HG03196 (cell line): ENCODE results near the gene RFFL.
A peak's percentile ranks its signal among the peaks of the same experiment; 100 is the strongest.
"Not testable (repeated sequence)": the region's sequence is repeated elsewhere in the genome, so short reads cannot be mapped to it uniquely, and the experiment has no call there.

ENCODE experiments used
- ATAC-seq: cut with Tn5 transposase; IDR thresholded peaks from one replicate; pipeline ENCODE4 v1.9.1; 2021; ENCODE audit not compliant: unreplicated experiment

Gene RFFL, protein sequence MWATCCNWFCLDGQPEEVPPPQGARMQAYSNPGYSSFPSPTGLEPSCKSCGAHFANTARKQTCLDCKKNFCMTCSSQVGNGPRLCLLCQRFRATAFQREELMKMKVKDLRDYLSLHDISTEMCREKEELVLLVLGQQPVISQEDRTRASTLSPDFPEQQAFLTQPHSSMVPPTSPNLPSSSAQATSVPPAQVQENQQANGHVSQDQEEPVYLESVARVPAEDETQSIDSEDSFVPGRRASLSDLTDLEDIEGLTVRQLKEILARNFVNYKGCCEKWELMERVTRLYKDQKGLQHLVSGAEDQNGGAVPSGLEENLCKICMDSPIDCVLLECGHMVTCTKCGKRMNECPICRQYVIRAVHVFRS

DNA sequence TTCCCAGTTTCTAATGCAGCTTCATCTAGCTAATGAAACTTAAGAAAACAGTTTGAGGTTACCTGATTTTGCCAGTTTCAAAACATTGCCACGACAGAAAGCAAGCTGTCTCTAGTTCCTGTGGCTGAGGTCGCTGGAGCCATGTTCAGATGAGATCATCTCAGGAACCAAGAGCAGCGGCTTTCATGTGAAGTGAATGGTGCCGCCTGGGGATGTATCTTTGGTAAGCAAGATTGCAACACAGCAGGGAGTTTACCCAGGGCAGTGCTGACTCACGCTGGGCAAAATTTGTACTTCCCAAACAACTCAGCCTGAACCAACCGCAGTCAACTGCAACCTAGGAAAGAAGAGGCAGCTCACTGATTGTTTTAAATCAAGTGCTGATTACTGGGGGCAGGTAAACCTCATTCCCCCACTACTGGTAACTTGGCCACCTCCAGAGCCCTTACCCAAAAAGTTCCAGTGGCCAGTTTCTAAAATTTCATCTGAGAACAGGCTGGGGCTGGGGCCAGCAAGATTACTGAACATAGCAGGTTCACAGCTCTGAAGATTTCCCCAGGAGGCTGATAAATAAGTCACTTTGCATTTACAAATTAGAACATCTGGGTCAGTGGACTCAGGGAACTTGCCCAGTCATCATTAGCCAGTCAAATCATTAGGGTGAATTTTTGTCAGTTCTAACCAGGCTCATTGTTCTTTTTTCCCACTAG is at the start of gene RFFL:
TSS of gene RFFL (minus strand) at position 194 of the 710 bp plus-strand sequence. CDS start 37,154 bp downstream, outside the sequence.
- ATAC-seq, result peak; percentile 95

DNA sequence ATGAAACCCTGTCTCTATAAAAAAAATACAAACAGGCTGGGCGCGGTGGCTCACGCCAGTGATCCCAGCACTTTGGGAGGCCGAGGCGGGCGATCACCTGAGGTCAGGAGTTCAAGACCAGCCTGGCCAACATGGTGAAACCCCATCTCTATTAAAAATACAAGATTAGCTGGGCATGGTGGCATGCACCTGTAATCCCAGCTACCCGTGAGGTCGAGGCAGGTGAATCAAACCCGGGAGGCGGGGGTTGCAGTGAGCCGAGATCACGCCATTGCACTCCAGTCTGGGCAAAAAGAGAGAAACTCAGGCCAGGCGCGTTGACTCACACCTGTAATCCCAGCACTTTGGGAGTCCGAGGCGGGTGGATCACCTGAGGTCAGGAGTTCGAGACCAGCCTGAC is 47.3 kb upstream of the RFFL start:
- ATAC-seq, result not testable (repeated sequence)

DNA sequence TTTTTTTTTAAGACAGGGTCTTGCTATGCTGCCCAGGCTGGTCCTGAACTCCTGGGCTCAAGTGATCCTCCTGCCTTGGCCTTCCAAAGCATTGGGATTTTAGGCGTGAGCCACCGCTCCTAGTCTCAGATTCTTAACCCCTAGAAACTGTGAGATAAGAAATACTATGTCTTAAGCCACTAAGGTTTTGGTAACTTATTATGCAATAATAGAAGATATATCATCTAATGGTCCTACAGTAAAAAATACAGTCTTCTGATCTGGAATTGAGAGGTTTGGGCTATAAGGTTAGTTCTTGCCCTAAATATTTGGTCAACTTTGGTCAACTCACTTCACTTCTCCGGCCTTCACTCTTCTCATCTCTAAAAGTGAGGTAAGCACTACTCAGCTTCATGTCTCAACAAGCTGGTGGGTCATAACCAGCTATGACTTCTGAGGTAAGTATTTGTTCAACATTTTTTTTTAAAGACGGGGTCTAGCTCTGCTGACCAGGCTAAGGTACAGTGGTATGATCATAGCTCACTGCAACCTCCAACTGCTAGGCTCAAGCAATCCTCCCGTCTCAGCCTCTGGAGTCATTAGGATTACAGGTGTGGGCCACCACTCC is 41.4 kb upstream of the RFFL start:
- ATAC-seq, result no peak

DNA sequence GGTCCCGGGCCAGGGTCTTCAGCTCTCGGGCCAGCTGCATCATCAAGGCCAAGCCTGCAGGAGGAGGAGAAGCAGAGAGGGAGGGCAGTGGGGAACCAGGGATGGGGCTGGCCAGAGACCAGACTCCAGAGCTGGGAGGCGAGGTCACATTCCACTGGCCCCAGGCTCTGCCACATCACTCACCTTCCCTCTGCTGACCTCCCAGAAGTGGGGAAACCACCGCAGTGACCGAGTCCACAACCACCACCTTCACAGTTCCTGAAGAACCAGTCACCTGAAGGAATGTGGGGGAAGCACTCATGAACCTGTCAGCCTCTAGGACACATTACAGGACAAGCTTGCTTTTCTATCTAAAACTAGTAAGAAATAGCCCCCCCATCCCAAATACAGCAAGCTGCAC is 39.8 kb upstream of the RFFL start:
- ATAC-seq, result no peak

DNA sequence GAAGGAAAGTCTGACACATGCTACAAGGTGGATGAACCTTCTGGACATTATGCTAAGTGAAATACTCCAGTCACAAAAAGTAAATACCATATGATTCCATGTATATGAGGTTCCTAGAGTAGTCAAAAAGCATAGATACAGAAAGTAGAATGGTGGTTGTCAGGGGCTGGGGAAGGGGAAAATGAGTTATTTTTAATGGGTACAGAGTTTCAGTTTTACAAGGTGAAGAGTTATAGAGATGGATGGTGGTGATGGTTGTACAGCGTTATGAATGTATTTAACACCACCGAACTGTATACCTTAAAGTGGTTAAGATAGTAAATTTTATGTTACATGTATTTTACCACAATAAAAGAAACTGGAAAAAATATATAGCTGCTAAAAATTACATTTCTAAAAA is 38.2 kb upstream of the RFFL start:
- ATAC-seq, result no peak

DNA sequence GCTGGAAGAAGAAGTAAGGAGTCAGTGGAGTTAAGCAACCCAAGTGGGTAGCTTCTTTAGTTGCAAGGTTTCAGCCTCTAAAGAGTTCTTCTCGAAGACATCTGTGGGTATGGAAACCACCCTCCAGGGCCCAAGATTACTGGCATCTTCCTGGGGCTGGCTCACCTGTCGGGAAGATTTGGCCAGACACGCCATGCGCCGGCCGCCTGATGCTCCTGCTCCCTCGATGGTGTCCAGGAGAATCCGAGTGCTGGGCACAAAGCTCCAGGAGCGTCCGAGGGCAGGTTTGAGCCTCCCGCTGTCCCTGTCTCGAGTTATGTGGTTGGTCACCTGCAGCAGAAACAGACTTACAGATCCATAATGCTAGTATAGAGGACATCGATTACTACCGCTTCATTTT is 37.5 kb upstream of the RFFL start:
- ATAC-seq, result no peak

DNA sequence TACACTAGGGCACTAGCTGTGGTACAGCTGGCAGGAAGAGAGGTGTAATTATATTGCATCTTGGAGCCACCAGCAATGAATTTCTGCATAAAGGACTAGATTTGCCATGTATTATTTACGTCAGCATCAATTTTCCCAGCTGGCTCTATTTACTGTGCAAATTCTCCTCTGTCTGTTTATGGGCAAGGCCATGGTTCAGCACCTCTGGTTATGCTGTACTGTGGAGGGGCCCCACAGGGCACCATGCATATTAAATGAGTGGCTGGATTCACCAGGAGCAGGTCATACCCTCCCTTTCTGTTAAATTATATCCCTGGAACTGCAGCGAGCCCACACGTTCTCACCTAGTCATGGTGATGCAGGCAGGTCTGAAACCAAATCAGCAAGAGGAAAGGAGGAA is 36.4 kb upstream of the RFFL start:
- no peak for ATAC-seq

DNA sequence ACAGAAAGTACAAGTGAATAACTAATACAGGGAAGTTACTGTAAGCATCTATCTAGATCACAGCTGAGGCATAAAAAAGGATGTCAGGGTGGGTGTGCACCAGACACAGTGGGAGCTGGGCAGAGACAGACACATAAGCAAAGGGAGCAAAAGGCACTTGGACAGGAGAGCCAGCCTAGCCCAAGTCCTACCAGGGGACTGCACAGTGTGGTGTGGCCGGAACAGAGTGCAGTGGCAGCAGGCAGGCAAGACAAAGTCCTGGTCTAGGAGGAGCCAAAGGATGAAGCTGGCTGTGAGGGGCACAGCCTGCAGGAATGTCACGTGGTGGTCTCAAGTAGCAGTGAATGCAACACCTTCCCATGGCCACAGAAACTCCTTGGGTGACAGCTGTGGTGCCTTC is 34.3 kb upstream of the RFFL start:
- ATAC-seq, result no peak

DNA sequence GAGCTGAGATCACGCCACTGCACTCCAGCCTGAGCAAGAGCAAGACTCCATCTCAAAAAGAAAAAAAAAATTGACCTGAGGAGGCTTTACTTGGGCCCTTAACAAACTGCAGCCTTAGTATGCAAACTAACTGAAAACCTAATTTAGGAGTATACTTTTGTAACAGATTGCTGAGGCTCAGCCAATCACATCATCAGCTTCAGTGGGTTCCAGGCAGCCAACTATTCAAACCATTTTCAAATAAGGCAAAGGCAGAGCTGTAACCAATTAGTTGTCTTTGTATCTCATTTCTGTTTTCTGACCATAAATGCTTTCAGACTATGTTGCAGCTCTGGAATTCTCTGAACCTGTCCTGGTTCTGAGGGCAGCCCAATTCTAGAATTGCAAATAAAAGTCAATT is 32.2 kb upstream of the RFFL start:
- no peak for ATAC-seq

DNA sequence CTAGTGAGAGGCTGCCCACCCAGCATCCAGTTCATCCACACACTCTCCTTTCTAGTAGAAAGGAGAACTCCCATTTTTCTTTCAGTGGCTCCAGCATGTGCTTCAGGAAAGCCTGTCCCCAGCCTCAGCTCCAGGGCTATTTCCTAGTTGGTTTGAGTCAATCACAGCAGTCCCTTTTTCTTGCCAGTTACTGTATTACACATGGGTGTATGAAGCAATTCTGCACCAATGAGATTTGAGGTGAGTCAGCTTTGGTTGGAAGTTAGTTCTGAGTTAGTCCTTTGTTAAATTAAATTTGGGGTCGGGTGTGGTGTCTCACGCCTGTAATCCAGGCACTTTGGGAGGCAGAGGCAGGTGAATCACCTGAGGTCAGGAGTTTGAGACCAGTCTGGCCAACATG is 31.4 kb upstream of the RFFL start:
- no peak for ATAC-seq

DNA sequence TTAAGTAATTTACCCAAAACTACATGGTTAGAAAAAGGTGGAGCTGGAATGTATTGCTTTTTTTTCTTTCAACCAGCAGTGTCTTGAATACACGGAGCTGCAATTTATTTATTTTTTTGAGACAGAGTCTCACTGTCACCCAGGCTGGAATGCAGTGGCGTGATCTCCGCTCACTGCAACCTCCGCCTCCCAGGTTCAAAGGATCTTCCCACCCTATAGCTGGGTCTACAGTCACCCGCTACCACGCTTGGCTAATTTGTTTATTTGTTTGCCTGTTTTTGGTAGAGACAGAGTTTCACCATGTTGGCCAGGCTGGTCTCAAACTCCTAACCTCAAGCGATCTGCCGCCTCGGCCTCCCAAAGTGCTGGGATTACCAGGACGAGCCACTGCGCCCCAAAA is 27.2 kb upstream of the RFFL start:
- not testable (repeated sequence) for ATAC-seq

DNA sequence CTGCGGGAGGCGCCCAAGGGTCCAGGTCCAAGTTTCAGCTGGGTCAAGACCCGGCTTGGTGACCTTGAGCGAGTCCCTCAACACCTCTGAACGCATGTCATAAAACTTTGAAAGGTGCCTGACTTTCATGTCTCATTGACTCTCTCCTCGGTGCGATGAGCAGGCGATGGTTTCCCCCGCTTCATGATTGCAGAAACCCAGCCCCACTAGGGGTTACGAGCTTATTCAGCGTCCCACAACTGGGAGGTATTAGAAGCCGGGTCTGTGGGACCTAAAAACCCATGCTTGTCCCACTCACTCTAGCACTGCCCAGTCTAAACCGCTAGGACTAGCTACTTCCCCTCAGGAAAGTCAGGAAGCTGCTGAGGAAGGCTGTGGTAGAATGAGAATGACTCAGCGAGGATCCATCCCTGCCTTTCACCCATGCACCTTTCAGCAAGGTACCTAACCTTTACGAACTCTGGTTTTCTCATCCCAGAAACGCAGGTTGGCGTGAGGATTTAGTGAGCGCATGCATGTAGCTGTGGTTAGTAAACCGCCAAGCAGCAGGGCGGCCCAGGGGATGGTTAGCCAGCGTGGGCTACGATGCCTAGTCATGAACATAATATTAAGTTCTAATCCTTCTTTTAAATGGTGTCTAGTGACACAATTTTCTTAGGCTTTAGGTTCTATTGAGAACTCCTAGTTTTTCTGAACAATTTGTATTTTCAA is 26.2 kb upstream of the RFFL start:
- no peak for ATAC-seq

DNA sequence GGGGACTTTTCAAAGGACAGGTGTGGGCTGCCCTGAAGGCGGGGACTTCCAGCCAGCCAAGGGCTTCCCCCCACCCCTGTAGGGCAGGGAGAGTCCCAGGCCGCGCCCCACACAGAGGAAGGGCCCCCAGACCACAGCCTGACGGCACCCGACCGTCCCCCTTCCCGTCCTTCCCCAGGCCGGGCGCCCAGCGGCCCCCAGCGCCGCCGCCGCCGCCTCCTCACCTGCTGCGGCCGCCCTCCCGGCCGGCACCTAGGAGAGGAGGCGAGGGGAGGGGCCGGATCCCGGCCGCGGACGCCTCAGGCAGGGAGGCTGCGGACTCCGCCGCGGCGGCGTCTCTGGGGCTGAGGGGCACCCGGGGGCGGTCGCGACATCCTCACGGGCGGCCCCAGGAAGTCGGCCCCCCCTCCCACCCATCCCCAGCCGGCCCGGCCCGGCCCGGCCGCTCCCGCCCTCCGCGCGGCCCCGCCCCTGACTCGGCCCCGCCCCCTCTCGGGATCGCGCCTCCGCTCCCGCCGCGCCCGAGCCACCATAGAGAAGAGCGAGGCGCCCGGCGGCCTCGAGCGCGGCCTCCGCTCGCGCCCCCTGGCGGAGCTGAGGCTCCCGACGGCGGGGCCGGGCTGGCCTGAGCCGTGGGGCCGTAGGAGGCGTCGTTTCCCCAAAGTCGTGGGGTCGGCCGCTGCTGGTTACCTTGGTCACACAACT is 25.5 kb upstream of the RFFL start:
- peak; percentile 76 for ATAC-seq

DNA sequence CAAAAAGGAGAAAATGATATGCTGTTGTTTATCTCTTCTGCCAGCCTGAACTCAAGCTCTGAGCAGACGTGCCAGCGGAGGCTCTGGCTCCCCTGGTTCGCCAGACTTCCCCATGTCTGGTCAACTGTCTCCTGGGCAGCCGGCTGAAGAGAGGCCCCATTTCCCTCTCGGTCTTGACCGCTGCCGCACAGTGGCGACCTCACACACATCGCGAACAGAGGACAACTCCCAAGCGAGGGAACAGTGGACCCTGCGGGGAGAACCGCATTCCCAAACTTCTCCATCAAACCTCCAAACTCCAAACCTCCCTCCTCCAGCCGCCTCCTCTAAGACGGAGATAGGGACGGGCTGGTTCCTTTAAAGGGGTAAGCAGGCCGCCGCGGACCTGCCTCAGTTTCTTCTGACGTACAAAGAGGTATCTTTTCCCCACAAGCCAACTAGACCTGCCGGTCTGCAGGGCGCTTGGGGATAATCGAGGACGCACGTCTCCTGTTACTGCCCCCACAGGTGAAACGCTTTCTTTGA is 24.9 kb upstream of the RFFL start:
- ATAC-seq, result peak; percentile 18

DNA sequence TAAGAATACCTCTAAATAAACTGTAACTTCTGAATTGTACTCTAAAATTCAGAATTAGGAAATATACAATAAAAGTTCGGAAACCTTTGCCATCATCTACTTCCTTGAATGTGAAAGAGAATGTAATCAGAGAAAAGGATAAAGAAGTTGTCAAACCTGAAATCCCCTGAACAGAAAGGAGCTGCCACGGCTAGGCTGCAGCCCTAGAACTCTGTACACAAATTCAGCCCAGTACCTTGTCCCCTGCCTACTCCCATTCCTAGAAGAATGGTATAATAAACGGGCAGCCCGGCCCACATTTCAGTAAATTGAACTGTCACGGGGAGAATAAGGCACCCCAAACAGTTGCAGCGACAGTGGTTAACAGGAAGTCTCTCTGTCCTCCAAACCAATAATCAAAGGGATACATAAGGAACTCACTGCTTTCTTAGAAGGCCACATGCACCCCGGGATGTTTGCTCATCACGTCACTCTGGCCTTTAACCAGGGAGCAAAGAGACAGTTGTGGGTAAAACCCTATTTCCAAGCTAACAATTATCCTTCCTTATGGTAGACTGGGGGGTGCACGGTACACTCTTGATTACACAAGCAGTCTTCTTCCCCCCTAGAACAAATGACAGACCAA is 24.3 kb upstream of the RFFL start:
- no peak for ATAC-seq

DNA sequence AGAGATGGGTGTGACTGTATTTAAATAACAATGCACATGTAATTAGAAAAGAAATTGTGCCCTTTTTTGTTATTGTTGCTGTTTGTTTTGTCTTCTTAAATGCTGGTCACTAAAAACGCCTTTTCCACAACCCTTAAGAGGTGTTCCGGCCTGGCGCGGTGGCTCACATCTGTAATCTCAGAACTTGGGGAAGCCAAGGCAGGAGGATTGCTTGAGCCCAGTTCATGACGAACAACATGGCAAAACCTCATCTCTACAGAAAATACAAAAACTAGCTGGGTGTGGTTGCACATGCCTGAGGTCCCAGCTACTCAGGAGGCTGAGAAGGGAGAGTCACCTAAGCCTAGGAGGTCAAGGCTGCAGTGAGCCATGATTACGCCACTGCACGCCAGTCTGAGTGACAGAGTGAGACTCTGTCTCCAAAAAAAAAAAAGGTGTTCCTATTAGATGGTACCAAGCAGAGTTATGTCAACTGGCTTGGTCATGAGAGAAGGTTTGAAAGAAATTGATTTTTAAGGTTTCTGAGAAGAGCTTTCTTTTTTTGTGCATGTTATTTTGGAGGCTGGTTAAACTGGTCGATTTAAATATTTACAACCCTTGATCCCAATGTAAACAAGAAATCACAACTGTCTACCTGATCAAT is 23.5 kb upstream of the RFFL start:
- ATAC-seq, result no peak

DNA sequence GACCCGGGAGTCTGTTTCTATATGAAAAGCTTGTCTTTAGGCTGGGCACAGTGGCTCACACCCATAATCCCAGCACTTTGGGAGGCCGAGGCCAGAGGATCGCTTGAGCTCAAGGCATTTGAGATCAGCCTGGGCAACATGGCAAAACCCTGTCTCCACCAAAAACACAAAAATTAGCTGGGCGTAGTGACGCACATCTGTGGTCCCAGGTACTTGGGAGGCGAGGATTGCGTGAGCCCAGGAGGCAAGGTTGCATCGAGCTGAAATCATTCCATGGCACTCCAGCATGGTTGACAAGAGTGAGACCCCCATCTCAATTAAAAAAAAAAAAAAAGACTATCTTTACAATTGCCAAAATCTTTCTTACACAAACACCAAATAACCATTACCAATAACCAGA is 22.7 kb upstream of the RFFL start:
- no peak for ATAC-seq

DNA sequence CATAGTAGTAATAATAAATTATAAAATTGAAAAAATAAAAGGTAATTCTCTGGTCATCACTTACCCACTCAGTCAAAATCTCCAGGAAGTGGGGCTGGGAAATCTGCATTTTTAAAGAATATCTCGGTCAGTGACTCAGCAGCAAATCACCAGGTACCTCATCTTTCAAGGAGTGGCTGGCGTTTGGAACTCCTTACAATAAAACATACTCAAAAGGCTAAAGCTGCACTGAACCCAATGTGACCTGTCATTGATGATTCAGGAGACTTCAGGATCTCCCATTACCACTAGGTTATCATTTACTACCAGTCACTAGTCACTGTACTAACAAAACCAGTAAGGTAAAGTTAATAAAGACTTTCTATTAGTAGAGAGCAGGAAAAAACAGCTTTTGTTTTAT is 21.5 kb upstream of the RFFL start:
- no peak for ATAC-seq

DNA sequence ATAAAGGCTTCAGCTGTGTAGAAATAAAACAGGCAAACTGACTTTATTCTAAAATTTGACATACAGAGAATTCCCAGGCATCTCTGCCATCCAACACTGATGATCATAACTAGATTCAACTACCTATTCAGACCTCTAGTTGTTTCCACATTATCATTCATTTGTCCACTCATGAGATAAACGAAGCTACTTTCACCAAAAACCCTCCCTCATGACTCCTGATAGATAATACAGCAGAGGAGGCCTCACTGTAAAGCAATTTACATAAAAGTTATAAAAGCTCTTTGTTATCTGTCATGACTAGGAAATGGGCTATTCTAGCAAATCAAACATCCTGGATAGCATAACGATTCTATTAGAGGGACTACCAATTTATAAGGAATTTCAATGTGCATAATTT is 19.6 kb upstream of the RFFL start:
- no peak for ATAC-seq
